ENCODE measurements around the gene PRND. TPM values are rescaled to one million over a fixed set of nuclear protein-coding genes. Genes with fewer than 3 reads are reported as not detected.

PRND gene, protein sequence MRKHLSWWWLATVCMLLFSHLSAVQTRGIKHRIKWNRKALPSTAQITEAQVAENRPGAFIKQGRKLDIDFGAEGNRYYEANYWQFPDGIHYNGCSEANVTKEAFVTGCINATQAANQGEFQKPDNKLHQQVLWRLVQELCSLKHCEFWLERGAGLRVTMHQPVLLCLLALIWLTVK
- total RNA-seq (not detected), polyA plus RNA-seq (under 1 TPM in 3 of 4 donors, not detected in 1; 0.05 to 0.26 (median 0.17) TPM)

DNA sequence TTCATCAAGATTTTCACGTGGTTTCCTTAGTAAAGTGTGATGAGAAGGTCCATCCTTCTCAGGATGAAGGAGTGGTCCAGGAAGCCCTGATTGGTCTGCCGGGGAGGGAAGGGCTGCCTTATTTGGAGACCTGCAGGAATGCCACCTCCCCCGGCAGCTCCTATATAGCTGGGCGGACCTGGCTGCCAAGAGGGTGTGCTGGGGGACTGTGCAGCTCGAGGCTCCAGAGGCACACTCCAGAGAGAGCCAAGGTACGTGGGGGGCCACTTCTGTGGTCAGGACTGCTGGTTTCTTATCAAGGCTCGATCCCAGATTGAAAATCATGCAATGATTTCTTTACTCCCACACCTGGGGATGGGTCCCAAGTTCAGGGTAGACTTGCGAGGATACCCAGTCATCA lies at the start of gene PRND:
Gene PRND, plus strand, starts transcription at position 191 of the 400 bp plus-strand sequence. CDS start 2,643 bp downstream, outside the sequence.
- H3K36me3 Mint-ChIP-seq, result no peaks in the 10 kb centered on the region
- H3K27ac ChIP-seq (ENCODE audit: insufficient read depth, low read length, poor library complexity, severe bottlenecking), result peak within 1 kb of the TSS; percentile 26
- peak within 1 kb of the TSS in 2 of 3 donors; percentile 65 to 85 for H3K27ac Mint-ChIP-seq
- H3K27me3 Mint-ChIP-seq, result no peaks in the 10 kb centered on the region
- peaks cover 11 to 16% (median 15%) of the 10 kb centered on the region in 4 donors for H3K4me1 Mint-ChIP-seq
- H3K9me3 Mint-ChIP-seq, result no peaks in the 10 kb centered on the region
- no peak within 1 kb of the TSS for H3K4me3 Mint-ChIP-seq
- H3K4me1 ChIP-seq (ENCODE audit: control insufficient read depth, insufficient read depth, low read length, poor library complexity, severe bottlenecking), result peaks cover 11% of the 10 kb centered on the region
- no peaks in the 10 kb centered on the region for H3K36me3 ChIP-seq (ENCODE audit: control insufficient read depth, insufficient read depth, low read length)
- DNase-seq, result no peak
- no peak for ATAC-seq (ENCODE audit: low read depth in 2 of 2)
- H3K27me3 ChIP-seq (ENCODE audit: control insufficient read depth, insufficient read depth, low read length), result no peaks in the 10 kb centered on the region
- no peaks in the 10 kb centered on the region for H3K9me3 ChIP-seq (ENCODE audit: control insufficient read depth in 2 of 2, low read length in 2 of 2)
- H3K4me3 ChIP-seq (ENCODE audit: low read depth, low read length), result no peak within 1 kb of the TSS

DNA sequence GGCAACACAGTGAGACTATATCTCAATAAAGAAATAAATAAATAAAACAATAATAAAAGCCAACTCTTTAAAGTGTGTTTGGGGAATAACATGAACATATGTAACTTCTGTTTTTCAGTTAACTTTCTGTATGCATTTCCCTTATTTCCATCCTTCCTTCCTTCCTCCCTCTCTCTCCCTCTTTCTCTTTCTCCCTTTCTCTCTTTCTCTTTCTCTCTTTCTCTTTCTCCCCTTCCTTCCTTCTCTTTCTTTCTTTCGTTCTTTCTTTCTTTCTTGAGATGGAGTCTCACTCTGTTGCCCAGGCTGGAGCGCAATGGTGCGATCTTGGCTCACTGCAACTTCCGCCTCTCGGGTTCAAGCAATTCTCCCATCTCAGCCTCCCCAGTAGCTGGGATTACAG lies 48.8 kb upstream of the PRND start:
- H3K36me3 Mint-ChIP-seq, result no peaks in the 10 kb centered on the region
- H3K27ac Mint-ChIP-seq, result no peak overlapping the region
- H3K4me1 ChIP-seq (ENCODE audit: control insufficient read depth, insufficient read depth, low read length, poor library complexity, severe bottlenecking), result no peaks in the 10 kb centered on the region
- H3K27ac ChIP-seq (ENCODE audit: insufficient read depth, low read length, poor library complexity, severe bottlenecking), result no peak overlapping the region
- no peak overlapping the region for H3K4me3 ChIP-seq (ENCODE audit: low read depth, low read length)
- H3K27me3 Mint-ChIP-seq, result peaks cover 5% of the 10 kb centered on the region
- DNase-seq (no peak), ATAC-seq (ENCODE audit: low read depth in 2 of 2) (no peak)
- peaks cover 0 to 8% (median 1%) of the 10 kb centered on the region in 4 donors for H3K4me1 Mint-ChIP-seq
- H3K36me3 ChIP-seq (ENCODE audit: control insufficient read depth, insufficient read depth, low read length), result no peaks in the 10 kb centered on the region
- no peak overlapping the region for H3K4me3 Mint-ChIP-seq
- H3K9me3 Mint-ChIP-seq, result no peaks in the 10 kb centered on the region
- H3K9me3 ChIP-seq (ENCODE audit: control insufficient read depth in 2 of 2, low read length in 2 of 2), result no peaks in the 10 kb centered on the region
- peaks cover 2% of the 10 kb centered on the region for H3K27me3 ChIP-seq (ENCODE audit: control insufficient read depth, insufficient read depth, low read length)

DNA sequence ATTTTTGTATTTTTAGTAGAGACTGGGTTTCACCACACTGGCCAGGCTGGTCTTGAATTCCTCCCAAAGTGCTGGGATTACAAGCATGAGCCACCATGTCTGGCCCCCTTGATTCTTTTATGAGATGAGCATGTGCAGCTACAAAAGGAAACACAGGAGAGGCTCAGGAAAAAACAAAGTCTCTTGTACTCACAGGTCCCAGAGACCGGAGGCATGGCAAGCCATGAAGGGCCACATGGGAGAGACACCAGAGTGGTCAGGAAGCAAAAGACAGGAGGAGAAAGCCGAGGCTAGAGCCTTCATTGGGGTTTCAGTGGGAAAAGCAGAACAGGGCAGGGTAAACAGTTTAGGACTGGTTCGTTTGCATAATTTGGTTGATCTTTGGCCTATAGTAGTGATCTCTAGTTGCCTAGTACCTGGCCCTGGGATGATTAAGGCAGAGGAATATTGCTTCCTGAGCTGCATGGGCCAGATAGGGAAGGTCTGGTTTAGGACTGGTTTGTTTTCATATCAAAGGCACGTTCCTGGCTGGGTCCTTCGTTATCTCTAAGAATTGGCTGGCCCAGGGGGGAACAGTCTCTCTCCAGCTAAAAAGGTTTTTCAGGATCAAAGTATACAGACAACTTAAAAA lies 48.2 kb upstream of the PRND start:
- Mint-ChIP-seq H3K9me3 (no peaks in the 10 kb centered on the region), H3K4me3 (no peak overlapping the region), H3K27ac (no peak overlapping the region), H3K36me3 (no peaks in the 10 kb centered on the region), H3K4me1 (peaks cover 0 to 8% (median 0%) of the 10 kb centered on the region in 4 donors), H3K27me3 (peaks cover 5% of the 10 kb centered on the region)
- Histone ChIP-seq H3K9me3 (ENCODE audit: control insufficient read depth in 2 of 2, low read length in 2 of 2) (no peaks in the 10 kb centered on the region), H3K4me3 (ENCODE audit: low read depth, low read length) (no peak overlapping the region), H3K27ac (ENCODE audit: insufficient read depth, low read length, poor library complexity, severe bottlenecking) (no peak overlapping the region), H3K27me3 (ENCODE audit: control insufficient read depth, insufficient read depth, low read length) (peaks cover 2% of the 10 kb centered on the region), H3K36me3 (ENCODE audit: control insufficient read depth, insufficient read depth, low read length) (no peaks in the 10 kb centered on the region), H3K4me1 (ENCODE audit: control insufficient read depth, insufficient read depth, low read length, poor library complexity, severe bottlenecking) (no peaks in the 10 kb centered on the region)
- ATAC-seq (ENCODE audit: low read depth in 2 of 2) (no peak), DNase-seq (no peak)

DNA sequence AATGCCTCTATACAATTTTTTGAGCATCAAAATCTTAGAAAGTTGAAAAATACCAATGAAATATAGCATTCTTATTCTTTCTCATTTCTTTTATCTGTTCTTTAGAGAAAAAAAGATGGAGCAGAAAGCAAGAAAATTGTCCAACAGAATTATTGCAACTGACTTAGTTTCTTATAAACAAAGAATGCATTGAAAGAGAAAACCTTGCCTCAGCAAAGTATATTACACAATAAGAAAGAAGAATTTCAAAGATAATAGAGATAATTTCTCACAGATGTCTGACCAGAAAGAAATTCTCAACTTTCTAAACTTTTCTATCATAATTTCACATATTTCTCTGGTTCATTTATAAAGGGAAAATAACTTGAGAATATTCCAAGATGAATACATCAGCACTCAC lies 47.0 kb upstream of the PRND start:
- H3K4me3 Mint-ChIP-seq, result no peak overlapping the region
- no peak overlapping the region for H3K27ac Mint-ChIP-seq
- peaks cover 0 to 8% (median 0%) of the 10 kb centered on the region in 4 donors for H3K4me1 Mint-ChIP-seq
- no peak overlapping the region for H3K27ac ChIP-seq (ENCODE audit: insufficient read depth, low read length, poor library complexity, severe bottlenecking)
- no peaks in the 10 kb centered on the region for H3K36me3 Mint-ChIP-seq
- H3K4me3 ChIP-seq (ENCODE audit: low read depth, low read length), result no peak overlapping the region
- ATAC-seq (ENCODE audit: low read depth in 2 of 2), result no peak
- H3K27me3 Mint-ChIP-seq, result peaks cover 5% of the 10 kb centered on the region
- no peaks in the 10 kb centered on the region for H3K9me3 Mint-ChIP-seq
- H3K4me1 ChIP-seq (ENCODE audit: control insufficient read depth, insufficient read depth, low read length, poor library complexity, severe bottlenecking), result no peaks in the 10 kb centered on the region
- no peaks in the 10 kb centered on the region for H3K9me3 ChIP-seq (ENCODE audit: control insufficient read depth in 2 of 2, low read length in 2 of 2)
- no peaks in the 10 kb centered on the region for H3K36me3 ChIP-seq (ENCODE audit: control insufficient read depth, insufficient read depth, low read length)
- no peak for DNase-seq
- H3K27me3 ChIP-seq (ENCODE audit: control insufficient read depth, insufficient read depth, low read length), result peaks cover 2% of the 10 kb centered on the region

DNA sequence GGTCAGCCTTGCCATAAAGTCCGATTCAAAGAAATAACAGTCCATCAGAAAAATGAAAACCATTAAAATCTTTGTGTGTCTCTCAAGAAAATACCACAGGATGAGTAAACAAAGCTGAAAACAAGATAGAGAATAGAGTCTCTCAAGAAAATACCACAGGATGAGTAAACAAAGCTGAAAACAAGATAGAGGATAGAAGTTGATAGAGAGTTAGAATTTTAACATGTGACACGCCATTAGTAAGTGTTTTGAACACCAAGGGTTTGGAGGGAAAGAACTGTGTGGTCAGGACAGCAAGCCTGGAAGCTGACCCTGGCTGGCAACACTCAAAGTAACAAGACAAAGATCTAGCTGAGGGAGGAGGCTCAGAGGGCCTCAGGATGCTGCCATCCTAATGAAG lies 43.9 kb upstream of the PRND start:
- Histone ChIP-seq H3K27me3 (ENCODE audit: control insufficient read depth, insufficient read depth, low read length) (peaks cover 2% of the 10 kb centered on the region), H3K4me3 (ENCODE audit: low read depth, low read length) (no peak overlapping the region), H3K27ac (ENCODE audit: insufficient read depth, low read length, poor library complexity, severe bottlenecking) (no peak overlapping the region), H3K9me3 (ENCODE audit: control insufficient read depth in 2 of 2, low read length in 2 of 2) (no peaks in the 10 kb centered on the region), H3K4me1 (ENCODE audit: control insufficient read depth, insufficient read depth, low read length, poor library complexity, severe bottlenecking) (no peaks in the 10 kb centered on the region), H3K36me3 (ENCODE audit: control insufficient read depth, insufficient read depth, low read length) (no peaks in the 10 kb centered on the region)
- Mint-ChIP-seq H3K36me3 (no peaks in the 10 kb centered on the region), H3K4me3 (no peak overlapping the region), H3K27ac (no peak overlapping the region), H3K27me3 (peaks cover 5% of the 10 kb centered on the region), H3K9me3 (no peaks in the 10 kb centered on the region), H3K4me1 (peaks cover 0 to 5% (median under 1%) of the 10 kb centered on the region in 4 donors)
- no peak for ATAC-seq (ENCODE audit: low read depth in 2 of 2)
- no peak for DNase-seq

DNA sequence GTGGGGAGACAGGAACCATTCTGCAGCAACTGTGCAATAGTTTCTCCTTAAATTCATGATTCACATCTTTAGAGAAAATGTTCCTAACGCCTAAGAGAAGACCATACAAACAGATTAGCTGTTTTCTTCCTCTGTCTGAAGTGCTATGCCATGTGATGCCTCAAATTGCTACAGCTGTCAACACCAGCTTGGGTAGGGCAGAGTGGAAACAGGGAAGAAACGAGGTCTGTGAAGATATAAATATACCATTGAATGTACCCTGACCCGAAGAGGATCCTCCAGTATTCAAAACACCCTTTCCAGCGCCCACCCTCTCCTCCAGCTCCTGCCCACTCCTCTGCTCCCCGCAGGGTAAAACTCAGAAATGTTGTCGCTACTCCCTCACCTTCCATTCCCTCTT lies 40.3 kb upstream of the PRND start:
- Mint-ChIP-seq H3K4me3 (no peak overlapping the region), H3K27ac (peak overlapping the region in 1 of 3 donors; percentile 46), H3K36me3 (no peaks in the 10 kb centered on the region)

DNA sequence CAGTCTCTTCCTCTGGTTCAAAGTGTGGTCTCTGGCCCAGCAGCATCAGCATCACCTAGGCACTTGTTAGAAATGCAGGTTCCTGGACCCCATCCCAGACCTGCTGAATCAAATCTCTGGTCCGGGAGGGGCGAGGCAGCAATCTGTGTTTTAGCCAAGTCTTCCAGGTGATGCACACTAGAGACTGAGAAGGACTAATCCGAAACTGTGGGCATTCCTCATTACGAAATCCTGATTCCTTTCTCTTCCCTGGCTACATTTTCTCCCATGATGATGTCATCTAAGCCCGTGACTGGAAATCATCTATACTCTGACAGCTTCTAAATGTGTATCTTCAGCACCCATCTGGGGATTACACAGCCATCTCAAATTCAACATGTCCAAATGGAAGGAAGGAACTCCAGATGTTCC lies 39.7 kb upstream of the PRND start:
- Histone ChIP-seq H3K9me3 (ENCODE audit: control insufficient read depth in 2 of 2, low read length in 2 of 2) (no peaks in the 10 kb centered on the region), H3K4me3 (ENCODE audit: low read depth, low read length) (no peak overlapping the region), H3K36me3 (ENCODE audit: control insufficient read depth, insufficient read depth, low read length) (no peaks in the 10 kb centered on the region), H3K27me3 (ENCODE audit: control insufficient read depth, insufficient read depth, low read length) (no peaks in the 10 kb centered on the region), H3K4me1 (ENCODE audit: control insufficient read depth, insufficient read depth, low read length, poor library complexity, severe bottlenecking) (peaks cover 30% of the 10 kb centered on the region), H3K27ac (ENCODE audit: insufficient read depth, low read length, poor library complexity, severe bottlenecking) (no peak overlapping the region)
- DNase-seq (no peak), ATAC-seq (ENCODE audit: low read depth in 2 of 2) (no peak)
- Mint-ChIP-seq H3K4me1 (peaks cover 15 to 33% (median 21%) of the 10 kb centered on the region in 4 donors), H3K27ac (peak overlapping the region in 1 of 3 donors; percentile 48), H3K4me3 (no peak overlapping the region), H3K9me3 (no peaks in the 10 kb centered on the region), H3K36me3 (no peaks in the 10 kb centered on the region), H3K27me3 (no peaks in the 10 kb centered on the region)

More for the DNA sequence above, 40.3 kb upstream of the PRND start:
- peaks cover 15 to 33% (median 21%) of the 10 kb centered on the region in 4 donors for H3K4me1 Mint-ChIP-seq
- no peaks in the 10 kb centered on the region for H3K27me3 ChIP-seq (ENCODE audit: control insufficient read depth, insufficient read depth, low read length)
- no peaks in the 10 kb centered on the region for H3K27me3 Mint-ChIP-seq
- H3K4me1 ChIP-seq (ENCODE audit: control insufficient read depth, insufficient read depth, low read length, poor library complexity, severe bottlenecking), result peaks cover 30% of the 10 kb centered on the region
- DNase-seq (no peak), ATAC-seq (ENCODE audit: low read depth in 2 of 2) (no peak)
- H3K9me3 ChIP-seq (ENCODE audit: control insufficient read depth in 2 of 2, low read length in 2 of 2), result no peaks in the 10 kb centered on the region
- H3K9me3 Mint-ChIP-seq, result no peaks in the 10 kb centered on the region
- H3K4me3 ChIP-seq (ENCODE audit: low read depth, low read length), result no peak overlapping the region
- H3K36me3 ChIP-seq (ENCODE audit: control insufficient read depth, insufficient read depth, low read length), result no peaks in the 10 kb centered on the region
- no peak overlapping the region for H3K27ac ChIP-seq (ENCODE audit: insufficient read depth, low read length, poor library complexity, severe bottlenecking)

DNA sequence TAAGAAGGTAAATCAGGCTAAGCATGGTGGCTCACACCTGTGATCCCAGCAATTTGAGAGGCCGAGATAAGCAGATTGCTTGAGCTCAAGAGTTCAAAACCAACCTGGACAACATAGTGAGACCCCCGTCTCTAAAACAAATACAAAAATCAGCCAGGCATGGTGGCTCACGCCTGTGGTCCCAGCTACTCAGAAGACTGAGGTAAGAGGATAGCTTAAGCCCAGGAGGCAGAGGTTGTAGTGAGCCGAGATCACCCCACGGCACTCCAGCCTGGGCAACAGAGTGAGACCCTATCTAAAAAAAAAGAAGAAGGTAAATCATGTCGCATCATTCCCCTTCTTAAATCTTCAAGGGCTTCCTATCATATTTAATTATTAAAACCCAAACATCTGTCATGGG lies 39.0 kb upstream of the PRND start:
- no peaks in the 10 kb centered on the region for H3K9me3 ChIP-seq (ENCODE audit: control insufficient read depth in 2 of 2, low read length in 2 of 2)
- DNase-seq (no peak), ATAC-seq (ENCODE audit: low read depth in 2 of 2) (no peak)
- Mint-ChIP-seq H3K27ac (peak overlapping the region in 2 of 3 donors; percentile 67 to 96), H3K27me3 (no peaks in the 10 kb centered on the region), H3K36me3 (no peaks in the 10 kb centered on the region), H3K4me1 (peaks cover 18 to 39% (median 24%) of the 10 kb centered on the region in 4 donors), H3K9me3 (no peaks in the 10 kb centered on the region), H3K4me3 (no peak overlapping the region)
- H3K36me3 ChIP-seq (ENCODE audit: control insufficient read depth, insufficient read depth, low read length), result no peaks in the 10 kb centered on the region
- H3K4me1 ChIP-seq (ENCODE audit: control insufficient read depth, insufficient read depth, low read length, poor library complexity, severe bottlenecking), result peaks cover 35% of the 10 kb centered on the region
- H3K4me3 ChIP-seq (ENCODE audit: low read depth, low read length), result no peak overlapping the region
- H3K27ac ChIP-seq (ENCODE audit: insufficient read depth, low read length, poor library complexity, severe bottlenecking), result no peak overlapping the region
- H3K27me3 ChIP-seq (ENCODE audit: control insufficient read depth, insufficient read depth, low read length), result no peaks in the 10 kb centered on the region
